ENCODE measurements around the gene SF3B4.
"Not testable (repeated sequence)": the region's sequence is repeated elsewhere in the genome, so short reads cannot be mapped to it uniquely, and the experiment has no call there.

Gene SF3B4

DNA sequence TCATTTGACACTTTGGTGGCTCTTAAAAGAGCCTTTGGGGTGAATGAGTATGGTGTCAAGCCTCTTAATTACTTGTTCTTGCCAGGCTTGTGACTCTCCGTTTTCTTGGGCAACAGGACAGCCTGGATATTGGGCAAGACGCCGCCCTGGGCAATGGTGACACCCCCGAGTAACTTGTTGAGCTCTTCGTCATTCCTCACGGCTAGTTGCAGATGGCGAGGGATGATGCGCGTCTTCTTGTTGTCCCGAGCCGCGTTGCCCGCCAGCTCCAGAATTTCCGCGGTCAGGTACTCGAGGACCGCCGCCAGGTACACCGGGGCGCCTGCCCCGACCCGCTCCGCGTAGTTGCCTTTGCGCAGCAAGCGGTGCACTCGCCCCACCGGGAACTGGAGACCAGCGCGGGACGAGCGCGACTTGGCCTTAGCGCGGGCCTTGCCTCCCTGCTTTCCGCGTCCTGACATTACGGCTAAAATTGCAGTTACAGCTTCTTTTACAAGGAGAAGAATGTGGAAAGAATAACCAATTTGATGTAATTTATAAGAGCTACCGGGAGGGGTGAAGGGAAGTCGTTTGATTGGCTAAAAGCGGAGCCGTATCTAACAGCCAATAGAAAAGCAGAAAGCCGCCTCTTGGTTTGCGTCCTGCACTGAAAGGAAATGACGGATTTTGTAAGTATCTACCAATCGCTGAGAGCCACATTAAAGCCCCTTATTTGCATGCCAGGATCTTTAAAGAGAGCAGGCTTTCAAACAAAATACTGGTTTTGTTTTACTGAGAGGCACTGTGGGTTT is 40.0 kb downstream of the SF3B4 start:
- DNase-seq (ENCODE audit: low spot score) = peak; percentile 94

DNA sequence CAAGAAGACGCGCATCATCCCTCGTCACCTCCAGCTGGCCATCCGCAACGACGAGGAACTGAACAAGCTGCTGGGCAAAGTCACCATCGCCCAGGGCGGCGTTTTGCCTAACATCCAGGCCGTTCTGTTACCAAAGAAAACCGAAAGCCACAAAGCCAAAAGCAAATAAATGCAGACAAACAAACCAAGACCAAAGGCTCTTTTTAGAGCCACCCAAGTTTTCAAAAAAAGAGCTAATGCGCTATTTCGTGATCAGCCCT is 40.5 kb downstream of the SF3B4 start:
- DNase-seq (ENCODE audit: low spot score) = not testable (repeated sequence)

DNA sequence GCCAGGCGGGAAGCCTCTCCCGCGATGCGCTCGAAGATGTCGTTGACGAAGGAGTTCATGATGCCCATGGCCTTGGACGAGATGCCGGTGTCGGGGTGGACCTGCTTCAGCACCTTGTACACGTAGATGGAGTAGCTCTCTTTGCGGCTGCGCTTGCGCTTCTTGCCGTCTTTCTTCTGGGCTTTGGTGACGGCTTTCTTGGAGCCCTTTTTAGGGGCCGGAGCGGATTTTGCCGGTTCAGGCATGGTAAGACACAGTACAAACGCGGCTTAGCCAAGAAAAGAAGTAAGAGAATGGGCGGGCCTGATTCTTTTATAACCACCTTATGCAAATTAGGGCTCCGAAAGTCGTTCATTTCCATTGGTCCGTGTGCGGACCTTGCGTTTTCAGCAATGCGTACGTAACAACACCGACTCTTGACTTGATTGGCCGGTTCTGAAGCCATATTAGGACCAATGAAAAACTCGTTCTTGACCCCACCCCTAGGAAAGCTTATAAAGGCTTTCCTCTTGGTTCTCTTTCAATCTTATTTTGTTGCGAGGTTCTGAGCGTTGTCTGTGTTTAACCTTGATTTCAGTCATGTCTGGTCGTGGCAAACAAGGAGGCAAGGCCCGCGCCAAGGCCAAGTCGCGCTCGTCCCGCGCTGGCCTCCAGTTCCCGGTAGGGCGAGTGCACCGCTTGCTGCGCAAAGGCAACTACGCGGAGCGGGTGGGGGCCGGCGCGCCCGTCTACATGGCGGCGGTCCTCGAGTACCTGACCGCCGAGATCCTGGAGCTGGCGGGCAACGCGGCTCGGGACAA is 41.0 kb downstream of the SF3B4 start:
- DNase-seq (ENCODE audit: low spot score) = peak; percentile 94

DNA sequence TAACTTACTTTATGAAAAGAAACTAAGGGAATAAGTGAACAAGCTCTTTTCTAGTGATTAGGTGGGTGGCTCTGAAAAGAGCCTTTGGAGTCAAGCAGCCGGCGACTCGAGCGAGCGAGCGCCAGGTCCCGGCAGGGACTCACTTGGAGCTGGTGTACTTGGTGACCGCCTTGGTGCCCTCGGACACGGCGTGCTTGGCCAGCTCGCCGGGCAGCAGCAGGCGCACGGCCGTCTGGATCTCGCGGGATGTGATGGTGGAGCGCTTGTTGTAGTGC is 41.5 kb downstream of the SF3B4 start:
- DNase-seq (ENCODE audit: low spot score) = not testable (repeated sequence)

DNA sequence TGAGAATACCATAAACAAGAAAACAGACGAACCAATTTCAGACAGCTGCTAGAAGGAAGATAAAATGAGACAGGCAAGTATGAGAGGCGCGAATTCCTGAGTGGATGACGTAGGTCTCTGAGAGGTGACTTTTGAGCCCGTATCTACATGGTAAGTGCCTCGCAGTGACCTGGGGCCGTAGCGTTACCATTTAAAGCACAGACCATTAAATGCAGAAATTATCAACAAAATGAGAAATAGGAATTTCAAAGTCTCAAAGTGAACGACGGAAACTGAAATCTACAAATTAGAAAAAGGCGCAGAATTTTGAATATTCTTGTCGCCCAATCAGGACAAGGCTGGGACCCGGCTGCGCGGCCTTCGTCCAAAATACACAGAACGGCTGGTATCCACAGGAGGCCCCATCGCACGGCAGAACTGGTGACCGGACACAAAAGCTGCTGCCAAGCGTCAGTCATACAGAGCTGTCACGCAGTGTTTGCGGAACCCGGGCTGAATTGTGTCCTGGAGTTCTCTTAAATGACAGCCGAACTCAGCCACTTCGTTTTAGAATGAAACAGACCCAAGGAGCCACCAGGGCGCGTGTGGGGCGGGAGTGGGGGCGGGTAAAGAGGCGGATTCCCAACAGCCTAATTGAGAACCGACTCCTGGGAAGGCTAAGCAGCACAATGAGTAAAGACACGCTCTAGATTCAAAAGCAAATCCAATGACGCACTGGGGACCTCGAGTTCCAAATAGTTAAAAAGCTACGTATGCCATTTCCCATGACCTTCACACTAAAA is 42.1 kb downstream of the SF3B4 start:
- peak; percentile 84 for DNase-seq (ENCODE audit: low spot score)

DNA sequence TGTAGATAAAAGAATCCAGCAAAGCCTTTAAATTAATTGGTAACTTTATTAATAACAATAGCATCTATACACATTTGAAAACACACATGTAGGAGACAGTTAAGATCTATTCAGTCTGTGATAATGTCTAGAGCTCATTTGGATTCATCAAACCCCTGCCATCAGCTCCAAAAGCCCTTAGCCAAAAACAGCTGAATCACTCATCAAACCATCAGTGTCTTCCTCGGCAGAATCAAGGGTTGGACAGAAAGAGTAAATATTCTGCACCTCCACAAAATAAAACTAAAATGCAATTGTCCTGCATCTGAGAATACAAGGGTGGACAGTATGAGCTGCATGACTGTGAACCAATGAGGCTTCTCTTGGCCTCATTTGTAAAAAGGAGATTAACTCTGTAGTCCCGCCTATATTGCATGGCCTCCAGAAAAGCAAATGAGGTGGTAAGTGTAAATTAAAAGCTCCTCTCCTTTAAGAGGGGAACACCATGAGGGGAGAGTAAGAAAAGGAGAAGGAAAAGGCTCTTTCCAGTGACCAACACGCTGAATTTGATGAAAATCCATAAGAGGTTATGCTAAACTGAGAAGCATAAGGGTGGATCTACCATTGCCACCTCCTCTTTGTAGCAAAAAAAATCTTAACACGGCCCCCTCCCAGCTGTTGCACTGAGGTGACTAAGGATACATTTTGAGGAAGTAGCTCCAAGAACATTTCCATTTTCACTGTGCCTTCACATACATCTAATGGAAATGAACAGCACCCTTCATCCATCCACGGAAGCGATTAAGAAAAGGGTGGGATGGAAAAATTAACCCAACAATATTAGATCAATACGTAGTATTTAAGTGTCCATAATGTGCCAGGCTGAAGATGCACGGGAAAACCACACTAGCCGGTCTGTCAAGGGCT is 42.9 kb downstream of the SF3B4 start:
- DNase-seq (ENCODE audit: low spot score) = peak; percentile 36

DNA sequence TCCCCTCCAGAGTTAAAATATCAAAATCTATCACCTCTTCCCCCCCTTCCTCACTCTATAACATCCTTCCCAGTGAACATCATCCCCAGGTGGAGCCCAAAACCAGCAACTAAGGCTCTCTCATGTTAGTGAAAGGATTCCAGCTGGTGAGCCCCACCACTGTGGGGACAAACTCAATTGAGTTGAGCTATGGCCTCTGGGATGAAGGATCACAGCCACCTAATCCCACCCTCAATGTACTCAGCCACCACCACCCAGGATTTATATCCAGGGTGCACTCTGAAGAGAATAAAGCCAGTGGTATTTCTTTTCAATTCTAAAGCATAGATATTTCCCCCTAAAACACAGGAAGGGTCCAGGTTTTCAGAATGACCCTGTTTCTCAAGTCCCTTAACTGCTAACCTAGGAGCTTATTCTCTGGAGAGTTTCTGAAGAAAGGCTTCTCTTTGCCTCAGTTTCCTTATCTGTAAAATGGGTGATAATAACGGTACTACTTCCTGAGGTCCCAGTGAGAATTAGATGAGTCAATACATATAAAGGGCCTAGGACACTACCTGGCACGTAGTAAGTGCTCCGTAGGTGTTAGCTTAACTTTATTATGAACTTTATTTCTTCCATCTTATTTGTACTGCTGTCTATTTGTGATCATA is 43.9 kb downstream of the SF3B4 start:
- DNase-seq (ENCODE audit: low spot score) = no peak

DNA sequence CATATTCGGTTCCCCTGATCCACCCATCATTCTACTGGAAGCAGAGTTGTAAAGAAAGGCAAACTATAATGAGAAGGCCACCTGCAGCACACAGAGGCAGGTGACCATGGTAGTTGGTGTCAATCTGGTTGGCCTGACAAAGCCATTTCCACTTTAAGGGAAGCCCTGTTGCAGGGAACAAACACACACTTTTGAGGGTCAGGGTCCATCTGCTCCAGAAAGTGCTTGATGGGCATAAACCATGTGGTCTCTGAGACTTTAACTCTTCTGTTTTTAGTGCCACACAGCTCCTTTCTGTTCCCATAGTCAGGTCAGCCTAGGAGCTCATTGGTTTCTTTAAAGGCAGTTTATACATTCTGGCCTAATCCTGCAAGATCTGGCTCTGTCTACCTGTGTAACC is 45.7 kb downstream of the SF3B4 start:
- no peak for DNase-seq (ENCODE audit: low spot score)

DNA sequence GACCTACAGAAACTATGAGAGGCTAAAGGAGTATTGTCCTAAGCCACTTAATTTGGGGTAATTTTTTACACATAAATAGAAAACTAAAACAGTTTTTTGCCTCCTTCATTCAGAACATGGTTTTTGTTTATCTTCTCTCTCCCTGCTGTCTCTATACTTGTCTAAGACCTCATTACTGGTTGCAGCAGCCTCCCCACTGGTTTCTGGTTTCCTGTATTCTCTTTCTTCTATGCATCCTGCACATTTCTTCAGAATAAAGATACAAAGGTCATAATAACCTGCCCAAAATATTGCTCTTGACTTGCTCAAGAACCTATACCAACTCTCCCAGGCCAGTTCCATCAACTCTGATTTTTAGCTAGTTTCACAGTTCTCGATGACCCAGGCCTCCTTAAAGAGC is 48.0 kb downstream of the SF3B4 start:
- DNase-seq (ENCODE audit: low spot score) = no peak

DNA sequence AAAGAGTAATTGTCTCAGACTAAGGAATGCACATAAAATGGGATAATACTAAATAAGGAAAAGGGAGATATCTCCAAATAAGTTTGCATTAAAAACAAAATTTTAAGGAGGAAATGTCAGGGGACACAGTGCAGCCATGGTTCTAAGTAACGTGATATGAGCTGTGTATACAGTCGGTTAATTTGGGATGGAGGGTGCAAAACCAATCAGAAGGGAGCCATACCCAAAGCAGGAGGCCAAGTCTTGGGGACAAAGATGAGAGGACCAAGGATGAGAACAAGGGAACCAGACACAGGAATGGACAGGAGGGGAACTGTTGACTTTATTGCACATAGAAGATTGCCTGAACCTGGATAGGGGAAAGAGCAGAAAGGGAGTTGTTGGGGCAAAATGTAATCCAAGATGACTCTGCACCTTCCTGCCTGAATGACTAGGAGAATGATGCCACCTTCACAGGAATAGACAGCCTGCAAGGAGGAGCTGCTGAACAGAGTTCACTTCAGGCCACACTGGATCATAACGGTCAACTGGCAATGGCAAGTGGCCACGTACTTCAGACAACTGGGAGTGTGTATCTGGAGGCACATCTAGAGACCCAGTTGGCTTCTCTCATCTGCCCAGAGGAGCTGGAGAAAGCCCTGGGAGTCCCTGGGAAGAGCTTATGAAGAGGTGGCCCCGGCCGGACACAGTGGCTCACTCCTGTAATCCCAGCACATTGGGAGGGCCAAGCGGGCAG is 50.2 kb downstream of the SF3B4 start:
- no peak for DNase-seq (ENCODE audit: low spot score)
